Measurements from ENCODE around the gene WSB1.

DNA sequence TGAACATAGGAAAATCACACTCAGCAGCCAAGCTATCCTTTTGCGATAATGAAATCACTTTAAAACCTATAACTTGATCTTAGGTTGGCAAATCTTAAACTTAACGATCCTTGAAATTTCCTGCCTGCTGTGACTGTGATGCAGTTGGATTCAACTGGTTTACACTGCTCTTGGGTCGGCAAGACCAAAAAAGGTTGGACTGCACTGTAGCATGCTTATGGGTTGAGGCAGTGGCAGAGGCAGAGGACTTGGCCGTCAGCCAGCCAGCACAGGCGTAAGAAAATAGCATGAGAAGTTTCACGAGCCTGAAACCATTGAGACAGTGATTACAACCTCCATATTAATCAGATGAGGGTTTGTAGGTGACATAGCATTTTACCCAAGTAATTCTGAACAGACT lies 21.4 kb downstream of the WSB1 start:
- TF ChIP-seq, protein P1, sequence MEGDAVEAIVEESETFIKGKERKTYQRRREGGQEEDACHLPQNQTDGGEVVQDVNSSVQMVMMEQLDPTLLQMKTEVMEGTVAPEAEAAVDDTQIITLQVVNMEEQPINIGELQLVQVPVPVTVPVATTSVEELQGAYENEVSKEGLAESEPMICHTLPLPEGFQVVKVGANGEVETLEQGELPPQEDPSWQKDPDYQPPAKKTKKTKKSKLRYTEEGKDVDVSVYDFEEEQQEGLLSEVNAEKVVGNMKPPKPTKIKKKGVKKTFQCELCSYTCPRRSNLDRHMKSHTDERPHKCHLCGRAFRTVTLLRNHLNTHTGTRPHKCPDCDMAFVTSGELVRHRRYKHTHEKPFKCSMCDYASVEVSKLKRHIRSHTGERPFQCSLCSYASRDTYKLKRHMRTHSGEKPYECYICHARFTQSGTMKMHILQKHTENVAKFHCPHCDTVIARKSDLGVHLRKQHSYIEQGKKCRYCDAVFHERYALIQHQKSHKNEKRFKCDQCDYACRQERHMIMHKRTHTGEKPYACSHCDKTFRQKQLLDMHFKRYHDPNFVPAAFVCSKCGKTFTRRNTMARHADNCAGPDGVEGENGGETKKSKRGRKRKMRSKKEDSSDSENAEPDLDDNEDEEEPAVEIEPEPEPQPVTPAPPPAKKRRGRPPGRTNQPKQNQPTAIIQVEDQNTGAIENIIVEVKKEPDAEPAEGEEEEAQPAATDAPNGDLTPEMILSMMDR (IDR thresholded peaks at IDR 0.05; ENCODE audit: insufficient read depth, low read length) = no peak
- TF ChIP-seq GABPA (IDR thresholded peaks at IDR 0.05; ENCODE audit: low read depth) (no peak), POLR2AphosphoS5 (IDR thresholded peaks at IDR 0.05; ENCODE audit: low read depth) (no peak), SPI1 (IDR thresholded peaks at IDR 0.05; ENCODE audit: borderline replicate concordance, low read depth) (no peak)
- TF ChIP-seq, protein P2, sequence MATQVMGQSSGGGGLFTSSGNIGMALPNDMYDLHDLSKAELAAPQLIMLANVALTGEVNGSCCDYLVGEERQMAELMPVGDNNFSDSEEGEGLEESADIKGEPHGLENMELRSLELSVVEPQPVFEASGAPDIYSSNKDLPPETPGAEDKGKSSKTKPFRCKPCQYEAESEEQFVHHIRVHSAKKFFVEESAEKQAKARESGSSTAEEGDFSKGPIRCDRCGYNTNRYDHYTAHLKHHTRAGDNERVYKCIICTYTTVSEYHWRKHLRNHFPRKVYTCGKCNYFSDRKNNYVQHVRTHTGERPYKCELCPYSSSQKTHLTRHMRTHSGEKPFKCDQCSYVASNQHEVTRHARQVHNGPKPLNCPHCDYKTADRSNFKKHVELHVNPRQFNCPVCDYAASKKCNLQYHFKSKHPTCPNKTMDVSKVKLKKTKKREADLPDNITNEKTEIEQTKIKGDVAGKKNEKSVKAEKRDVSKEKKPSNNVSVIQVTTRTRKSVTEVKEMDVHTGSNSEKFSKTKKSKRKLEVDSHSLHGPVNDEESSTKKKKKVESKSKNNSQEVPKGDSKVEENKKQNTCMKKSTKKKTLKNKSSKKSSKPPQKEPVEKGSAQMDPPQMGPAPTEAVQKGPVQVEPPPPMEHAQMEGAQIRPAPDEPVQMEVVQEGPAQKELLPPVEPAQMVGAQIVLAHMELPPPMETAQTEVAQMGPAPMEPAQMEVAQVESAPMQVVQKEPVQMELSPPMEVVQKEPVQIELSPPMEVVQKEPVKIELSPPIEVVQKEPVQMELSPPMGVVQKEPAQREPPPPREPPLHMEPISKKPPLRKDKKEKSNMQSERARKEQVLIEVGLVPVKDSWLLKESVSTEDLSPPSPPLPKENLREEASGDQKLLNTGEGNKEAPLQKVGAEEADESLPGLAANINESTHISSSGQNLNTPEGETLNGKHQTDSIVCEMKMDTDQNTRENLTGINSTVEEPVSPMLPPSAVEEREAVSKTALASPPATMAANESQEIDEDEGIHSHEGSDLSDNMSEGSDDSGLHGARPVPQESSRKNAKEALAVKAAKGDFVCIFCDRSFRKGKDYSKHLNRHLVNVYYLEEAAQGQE (IDR thresholded peaks at IDR 0.05; ENCODE audit: insufficient replicate concordance, low read depth) = no peak
